GM21619 (cell line): ENCODE measurements around the gene PAK4.
"Not testable (repeated sequence)": the region's sequence is repeated elsewhere in the genome, so short reads cannot be mapped to it uniquely, and the experiment has no call there.

ENCODE experiments used
- ATAC-seq: cut with Tn5 transposase; IDR thresholded peaks from one replicate; pipeline ENCODE4 v1.9.1; 2021; ENCODE audit not compliant: unreplicated experiment

Gene PAK4

DNA sequence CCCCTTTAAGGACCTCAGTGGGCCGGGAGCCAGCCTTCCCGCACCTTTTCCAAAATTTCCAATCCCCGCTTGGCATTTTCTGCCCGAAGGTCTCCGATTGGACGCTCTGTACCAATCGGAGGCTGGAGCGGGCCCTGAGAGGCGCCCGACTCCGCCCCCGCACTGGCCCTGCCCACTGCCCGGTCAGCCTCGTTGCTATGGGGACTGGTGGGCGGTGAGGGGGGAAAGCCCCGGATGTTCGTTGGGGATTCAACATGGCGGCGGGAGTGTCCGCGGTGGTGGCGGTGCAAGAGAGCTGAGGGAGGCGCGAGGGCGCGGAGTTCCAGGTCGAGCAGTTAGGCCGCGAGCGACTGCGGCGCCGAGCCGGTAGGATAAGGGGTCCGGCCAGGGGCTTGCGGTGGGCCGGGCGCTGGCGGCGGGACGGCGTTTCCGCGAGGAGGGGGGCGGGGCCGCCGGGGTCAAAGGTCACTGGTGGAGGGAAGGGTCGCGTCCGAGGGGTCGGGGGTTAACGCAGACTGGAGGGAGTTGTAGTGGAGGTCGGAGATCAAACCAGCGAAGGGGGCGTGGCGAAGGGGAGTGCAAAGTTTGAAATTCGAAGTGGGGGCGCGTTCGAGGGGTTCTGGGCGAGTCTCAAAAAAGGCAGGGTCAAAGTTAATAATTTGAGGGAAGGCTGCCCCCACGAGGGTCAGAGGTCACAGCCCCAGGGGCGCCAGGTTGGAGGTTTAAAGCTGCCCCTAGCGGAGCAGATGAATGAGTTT, at the start of gene PAK4:
Gene PAK4, plus strand, starts transcription at position 233 of the 758 bp plus-strand sequence. CDS start 43,768 bp downstream, outside the sequence.
- ATAC-seq = peak; percentile 91

DNA sequence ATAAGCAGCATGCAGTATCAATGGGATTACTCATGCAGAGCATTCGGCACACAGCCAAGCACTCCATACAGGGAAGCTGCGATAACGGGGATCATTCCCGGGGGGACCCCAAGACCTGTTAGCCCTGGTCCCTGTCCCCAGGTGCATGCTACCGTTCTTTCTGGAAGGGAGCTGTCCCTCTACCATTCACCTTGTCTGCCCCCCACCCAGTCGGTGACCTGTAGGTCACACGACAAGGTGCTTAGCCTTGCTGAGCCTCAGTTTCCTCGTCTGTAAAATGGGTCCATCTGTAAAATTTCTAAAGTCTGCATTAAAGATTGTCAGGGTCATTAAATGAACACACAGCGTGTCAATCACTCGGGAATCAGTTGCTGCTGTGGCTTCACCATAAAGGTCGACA, 48.3 kb upstream of the PAK4 start:
- no peak for ATAC-seq

DNA sequence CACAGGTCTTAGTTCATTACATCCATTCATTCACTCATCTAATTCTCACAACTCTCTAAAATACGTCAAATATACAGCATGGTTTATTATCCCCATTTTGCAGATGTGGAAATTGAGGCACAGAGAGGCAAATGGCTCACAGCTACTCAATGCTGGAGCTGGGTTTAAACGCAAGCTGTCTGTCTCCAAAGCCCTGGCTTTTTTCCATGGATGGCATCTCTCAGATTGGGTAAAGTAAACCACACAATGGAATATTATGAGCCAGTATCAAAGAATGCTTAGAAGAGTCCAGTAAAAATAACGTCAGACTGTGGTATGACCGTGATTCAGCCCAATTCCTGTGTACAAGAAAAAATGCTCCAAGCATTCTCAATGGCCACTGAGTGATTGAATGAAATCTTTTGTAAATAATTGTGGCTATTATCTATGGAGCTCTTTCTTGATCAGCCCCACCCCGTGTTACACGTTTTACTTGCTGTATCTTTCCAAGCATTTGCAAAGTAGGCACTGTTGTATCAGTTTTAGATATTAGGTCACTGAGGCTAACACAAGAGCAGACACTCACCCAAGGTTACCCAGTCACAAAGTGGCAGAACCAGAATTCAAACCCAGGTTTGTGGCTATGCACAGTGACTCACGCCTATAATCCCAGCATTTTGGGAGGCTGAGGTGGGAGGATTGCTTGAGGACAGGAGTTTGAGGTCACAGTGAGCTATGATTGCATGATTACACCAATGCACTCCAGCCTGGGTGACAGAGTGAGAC, 47.0 kb upstream of the PAK4 start:
- ATAC-seq = no peak

DNA sequence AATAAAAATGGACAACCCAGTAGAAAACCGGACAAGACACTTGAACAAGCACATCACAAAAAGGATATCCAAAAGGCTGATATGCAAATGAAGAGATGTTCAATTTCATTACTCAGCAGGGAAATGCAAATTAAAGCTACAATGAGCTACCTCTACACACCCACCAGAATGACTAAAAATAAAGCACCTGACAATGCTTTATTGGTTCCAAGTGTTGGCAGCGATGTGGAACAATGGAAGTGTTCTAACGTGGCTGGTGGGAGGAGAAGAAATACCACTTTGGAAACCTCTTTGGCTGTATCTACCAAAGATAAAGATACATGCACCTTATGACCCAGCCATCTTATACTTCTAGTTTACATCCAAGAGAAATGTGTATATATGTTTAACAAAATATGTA, 45.2 kb upstream of the PAK4 start:
- no peak for ATAC-seq

DNA sequence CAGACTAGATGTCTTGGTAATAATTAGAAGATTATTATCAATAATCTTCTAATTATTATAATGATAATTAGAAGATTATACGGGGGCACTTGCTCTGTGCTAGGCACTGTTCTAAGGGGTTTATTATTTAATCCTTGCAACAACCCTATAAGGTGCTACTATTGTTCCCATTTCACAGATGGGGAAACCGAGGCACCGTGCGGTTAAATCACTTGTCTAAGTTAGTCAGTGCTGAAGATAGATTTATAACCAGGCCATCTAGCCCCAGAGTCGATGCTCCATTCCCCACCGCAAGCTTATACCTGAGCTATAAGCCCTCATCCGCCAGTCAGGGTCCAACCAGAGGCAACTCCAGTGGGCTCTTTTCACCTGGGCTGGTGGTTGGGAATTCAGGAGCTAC, 43.4 kb upstream of the PAK4 start:
- ATAC-seq = no peak

DNA sequence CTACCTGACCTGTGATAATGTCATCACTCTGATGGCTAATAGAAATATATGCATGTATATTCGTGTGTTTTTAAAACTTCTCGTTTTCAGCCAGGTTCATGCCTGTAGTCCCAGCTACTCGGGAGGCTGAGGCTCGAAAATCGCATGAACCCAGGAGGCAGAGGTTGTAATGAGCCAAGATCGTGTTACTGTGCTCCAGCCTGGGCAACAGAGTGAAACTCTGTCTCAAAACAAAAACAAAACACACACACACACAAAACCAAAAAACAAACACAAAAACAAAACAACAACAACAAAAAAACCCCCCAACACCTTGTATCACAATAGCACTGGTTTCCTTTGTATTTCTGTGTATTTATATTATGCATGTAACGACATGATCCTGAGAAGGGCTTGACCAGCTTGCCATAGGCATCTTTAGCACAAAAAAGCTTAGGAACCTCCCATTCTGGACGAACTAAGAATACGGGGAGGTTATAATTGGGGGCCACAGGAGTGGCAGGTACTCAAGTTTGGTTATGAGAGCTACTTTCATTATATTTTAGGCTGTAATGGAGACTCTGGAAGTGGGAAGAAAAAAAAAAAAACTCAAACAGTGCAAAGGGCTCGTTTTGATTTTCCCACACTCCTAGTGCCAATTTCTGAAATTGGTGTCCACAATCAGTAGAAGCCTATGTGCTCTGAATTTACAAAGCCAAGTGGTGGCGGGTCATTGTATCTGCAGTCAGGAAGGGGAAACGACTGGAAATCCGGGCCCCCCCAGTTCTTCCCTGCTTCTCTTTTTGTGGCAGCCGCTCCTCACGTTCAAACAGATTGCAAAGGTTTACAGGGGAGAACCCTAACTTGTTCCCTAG, 42.6 kb upstream of the PAK4 start:
- no peak for ATAC-seq

DNA sequence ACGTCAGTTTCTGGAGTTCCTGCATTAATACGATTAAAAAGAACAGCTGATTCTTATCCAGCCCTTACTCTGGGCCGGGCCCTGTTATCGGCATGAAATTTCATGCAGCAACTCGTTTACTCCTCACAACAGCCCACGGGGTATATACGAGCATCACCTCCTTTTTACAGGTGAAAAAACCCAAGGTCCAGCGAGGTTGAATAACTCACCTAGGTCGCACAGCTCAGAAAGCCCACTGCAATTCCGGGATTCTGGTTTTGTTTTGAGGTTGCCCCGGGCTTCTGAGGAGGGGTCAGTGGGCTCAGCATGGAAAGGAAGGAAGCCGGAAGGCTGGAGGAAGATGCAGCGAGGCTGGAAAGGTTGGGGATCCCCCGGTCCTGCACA, 42.0 kb upstream of the PAK4 start:
- no peak for ATAC-seq

DNA sequence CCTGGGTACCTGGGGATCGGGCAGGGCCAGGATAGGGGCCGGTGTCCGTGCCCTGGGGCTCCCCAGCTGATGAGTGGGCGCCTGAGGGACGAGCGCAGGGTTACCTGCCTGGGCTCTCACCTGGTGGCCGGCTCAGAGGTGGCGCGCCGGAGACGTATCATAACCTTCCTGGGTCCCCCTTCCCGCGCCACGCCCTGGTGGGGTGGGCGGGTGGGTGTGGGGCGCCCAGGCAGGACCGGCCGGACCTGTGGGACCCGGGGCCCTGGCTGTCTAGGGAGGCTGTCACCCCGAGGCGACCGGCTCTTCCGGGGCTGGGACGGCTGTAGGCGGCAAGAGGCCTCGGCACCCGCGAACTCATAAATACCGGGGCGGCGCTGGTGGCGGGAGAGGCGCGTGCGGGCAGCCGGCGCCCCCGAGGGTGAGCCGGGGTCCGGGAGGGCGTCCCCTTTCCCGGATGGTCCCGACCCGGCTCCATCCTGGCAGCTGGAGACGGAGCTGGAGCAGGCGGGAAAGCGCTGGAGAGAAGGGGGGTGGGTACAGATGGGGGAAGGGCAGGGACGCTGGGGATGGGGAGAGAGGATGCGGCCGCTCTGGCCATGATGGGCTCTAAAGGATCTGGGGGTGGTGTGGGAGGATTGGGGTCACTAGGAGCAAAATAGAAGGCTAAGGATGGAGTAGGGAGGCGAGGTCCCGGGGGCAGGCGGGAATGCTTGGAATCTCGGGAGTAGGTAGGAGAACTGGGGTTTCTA, 41.4 kb upstream of the PAK4 start, which contains the start of gene ACP7:
Gene ACP7, plus strand, starts transcription at position 386 of the 749 bp plus-strand sequence. CDS start 902 bp downstream, outside the sequence.
- ATAC-seq = no peak

DNA sequence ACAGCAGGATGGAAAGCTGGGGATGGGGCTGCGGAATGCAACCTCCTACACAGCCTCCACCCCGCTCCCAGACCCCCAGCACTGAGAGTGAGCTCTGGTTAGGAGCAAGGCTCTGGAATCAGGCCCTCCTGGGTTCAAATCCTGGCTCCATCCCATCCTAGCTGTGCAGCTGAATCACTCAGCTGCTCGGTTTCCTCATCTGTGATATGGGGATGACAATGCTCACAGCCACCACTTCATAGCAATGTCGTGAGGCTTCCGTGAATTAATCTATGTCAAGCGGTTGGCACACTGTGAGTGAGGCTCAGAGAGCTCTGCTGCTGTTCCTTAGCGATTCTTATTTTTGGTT, 40.9 kb upstream of the PAK4 start:
- no peak for ATAC-seq

DNA sequence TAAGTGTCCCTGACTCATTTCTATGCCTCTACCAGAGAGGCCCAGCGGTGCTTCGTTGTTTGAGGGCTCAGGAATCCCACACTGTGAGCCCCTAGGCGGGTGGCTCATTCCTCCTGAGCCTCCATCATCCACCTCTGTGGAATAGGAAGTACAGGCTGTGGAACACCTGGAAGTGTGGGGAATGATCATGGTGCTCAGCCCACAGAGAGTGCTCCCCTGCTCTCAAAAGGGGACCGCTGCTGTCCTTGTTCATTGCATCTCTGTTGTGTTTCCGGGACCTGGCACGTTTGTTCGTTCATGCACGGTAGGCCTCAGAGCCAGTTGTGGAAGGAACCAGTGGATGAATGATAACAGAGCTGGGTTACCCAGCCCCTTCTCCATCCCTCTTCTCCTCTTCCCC, 40.2 kb upstream of the PAK4 start:
- ATAC-seq = no peak

DNA sequence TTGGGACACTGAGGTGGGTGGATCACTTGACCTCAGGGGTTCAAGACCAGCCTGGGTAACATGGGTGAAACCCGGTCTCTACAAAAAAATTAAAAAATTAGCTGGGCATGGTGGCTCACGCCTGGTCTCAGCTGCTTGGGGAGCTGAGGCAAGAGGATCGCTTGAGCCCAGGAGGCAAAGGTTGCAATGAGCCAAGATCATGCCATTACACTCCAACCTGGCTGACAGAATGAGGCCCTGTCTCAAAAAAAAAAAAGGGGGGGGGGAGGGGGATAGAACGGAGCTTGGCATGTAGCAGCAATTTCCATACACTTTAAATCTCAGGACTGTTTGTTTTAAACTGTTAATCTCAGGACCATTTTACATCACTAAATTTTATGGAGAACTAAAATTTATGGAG, 39.2 kb upstream of the PAK4 start:
- ATAC-seq = no peak

DNA sequence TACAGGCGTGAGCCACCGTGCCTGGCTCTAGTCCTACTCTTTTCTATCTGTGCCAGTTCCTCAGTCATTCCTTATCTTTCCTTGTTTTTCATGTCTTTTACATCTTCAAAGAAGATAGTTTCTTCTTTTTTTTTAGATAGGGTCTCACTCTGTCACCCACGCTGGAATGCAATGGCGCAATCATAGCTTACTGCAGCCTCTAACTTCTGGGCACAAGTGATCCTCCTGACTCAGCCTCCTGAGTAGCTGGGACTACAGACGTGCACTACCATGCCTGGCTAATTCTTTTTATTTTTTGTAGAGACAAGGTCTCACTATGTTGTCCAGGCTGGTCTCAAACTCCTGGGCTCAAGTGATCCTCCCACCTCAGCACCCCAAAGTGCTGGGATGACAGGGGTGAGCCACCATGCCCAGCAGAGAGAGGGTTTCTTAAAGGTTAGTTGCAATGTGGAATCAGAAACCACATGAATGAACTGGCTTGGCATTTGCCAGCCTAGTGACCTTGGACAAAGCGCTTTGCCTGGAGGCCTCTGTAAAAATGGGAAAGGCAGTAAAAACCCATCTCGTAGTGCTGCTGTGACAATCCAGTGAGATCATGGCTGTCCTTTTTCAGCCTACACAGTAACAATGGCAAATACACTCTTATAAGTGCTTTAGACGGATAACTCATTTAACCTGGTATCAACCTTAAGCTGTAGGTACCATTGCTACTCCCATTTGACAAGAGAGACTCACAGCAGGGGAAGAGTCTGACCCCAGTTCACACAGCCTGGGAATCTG, 37.5 kb upstream of the PAK4 start:
- ATAC-seq = no peak

DNA sequence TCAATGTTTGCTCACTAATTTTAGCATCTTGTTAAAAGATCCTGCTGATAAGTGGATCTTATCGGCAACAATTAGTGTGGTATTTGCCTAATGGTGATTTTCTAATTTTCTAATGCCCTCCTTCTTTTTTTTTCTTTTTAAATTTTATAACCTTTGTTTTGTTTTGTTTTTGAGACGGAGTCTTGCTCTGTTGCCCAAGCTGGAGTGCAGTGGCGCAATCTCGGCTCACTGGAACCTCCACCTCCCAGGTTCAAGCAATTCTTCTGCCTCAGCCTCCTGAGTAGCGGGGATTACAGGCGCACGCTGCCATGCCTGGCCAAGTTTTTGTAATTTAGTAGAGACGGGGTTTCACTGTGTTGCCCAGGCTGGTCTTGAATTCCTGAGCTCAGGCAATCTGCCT, 35.6 kb upstream of the PAK4 start:
- ATAC-seq = not testable (repeated sequence)

DNA sequence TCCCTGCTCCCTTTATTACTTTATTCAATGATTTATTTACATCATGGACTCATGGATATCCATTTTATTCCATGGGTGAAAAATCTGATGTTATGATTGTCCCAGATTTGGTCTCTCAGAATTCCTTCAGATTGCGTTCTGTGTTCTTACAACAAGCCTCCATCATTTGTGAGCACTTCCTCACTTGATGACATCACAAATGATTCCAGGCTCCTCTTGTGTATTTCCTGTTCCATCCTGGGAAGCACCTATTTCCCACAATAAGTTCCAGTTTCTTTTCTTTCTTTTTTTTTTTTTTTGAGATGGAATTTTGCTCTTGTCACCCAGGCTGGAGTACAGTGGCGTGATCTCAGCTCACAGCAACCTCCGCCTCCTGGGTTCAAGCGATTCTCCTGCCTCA, 34.7 kb upstream of the PAK4 start:
- ATAC-seq = no peak

DNA sequence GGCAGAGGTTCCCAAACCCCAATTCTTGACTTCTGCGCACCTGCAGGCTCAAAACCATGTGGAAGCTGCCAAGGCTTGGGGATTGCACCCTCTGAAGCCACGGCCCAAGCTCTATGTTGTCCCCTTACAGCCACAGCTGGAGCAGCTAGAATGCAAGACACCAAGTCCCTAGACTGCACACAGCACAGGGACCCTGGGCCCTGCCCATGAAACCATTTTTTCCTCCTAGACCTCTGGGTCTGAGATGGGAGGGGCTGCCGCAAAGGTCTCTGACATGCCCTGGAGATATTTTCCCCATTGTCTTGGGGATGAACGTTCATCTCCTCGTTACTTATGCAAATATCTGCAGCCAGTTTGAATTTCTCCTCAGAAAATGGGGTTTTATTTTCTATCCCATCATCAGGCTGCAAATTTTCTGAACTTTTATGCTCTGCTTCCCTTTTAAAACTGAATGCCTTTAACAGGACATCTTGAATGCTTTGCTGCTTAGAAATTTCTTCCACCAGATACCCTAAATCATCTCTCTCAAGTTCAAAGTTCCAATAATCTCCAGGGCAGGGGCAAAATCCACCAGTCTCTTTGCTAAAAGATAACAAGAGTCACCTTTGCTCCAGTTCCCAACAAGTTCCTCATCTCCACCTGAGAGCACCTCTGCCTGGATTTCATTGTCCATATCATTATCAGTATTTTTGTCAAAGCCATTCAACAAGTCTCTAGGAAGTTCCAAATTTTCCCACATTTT, 29.6 kb upstream of the PAK4 start:
- not testable (repeated sequence) for ATAC-seq

DNA sequence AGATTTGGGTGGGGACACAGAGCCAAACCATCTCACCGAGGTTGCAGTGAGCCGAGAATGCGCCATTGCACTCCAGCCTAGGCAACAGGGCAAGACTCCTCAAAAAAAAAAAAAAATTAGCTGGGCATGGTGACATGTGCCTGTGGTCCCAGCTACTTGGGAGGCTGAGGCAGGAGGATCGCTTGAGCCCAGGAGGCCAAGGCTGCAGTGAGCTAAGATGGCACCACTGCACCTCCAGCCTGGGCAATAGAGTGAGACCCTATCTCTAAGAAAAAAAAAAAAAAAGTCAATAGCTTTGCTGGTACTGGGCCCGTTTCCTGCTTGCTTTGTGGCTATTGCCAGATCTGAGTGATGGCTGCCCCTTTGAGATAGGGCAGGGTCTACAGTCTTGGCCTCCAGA, 28.3 kb upstream of the PAK4 start:
- no peak for ATAC-seq

DNA sequence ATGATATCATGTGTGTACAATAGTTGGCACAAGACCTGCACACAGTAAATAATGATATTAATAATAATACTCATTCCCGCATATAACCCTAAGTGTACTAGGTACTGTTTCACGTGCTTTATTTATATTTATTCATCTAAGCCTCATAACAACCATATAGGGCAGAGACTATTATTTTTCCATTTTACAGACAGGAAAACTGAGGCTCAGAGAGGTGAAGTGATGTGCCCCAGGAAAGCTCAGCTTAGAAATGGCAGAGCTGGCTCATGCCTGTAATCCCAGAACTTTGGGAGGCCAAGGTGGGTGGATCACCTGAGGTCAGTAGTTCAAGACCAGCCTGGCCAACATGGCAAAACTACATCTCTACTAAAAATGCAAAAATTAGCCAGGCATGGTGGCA, 27.9 kb upstream of the PAK4 start:
- ATAC-seq = no peak

DNA sequence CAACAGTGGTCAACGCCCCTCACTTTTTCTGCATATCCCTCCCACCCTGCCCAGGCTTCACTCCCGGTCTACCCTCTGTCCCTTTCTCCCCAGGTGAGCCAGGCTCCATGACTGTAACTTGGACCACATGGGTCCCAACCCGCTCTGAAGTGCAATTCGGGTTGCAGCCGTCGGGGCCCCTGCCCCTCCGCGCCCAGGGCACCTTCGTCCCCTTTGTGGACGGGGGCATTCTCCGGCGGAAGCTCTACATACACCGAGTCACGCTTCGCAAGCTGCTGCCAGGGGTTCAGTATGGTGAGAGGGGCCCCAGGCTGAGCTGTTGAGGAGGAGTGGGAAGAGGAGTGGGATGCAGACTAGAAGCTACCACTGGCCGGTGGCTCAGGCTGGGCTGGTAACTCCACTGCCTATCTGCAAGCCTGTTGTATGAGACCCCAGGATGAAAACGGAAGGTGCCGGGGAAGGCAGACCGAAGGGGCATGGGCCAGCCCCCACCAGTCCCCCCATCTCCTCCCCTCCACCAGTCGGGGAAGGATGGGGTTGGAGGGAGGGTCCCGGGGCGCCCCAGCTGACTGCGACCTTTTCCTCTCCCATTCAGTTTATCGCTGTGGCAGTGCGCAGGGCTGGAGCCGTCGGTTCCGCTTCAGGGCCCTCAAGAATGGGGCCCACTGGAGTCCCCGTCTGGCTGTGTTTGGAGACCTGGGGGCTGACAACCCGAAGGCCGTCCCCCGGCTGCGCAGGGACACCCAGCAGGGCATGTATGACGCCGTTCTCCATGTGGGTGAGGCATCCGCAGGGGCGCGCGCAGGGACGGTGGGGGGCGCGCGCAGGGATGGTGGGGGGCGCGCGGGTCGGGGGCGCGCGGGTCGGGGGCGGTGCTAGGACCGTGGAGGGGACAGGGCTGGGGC, 27.0 kb upstream of the PAK4 start:
- ATAC-seq = no peak
